8988T (cell line): ENCODE data around the gene MTR.

Experiments used
- DNase-seq: peaks from one replicate; pipeline ENCODE4 v3.0.0; 2011

Gene MTR

GRCh38 chr1:236785477-236785876, 9.6 kb upstream of the MTR start:
- DNase-seq = no peak

DNA sequence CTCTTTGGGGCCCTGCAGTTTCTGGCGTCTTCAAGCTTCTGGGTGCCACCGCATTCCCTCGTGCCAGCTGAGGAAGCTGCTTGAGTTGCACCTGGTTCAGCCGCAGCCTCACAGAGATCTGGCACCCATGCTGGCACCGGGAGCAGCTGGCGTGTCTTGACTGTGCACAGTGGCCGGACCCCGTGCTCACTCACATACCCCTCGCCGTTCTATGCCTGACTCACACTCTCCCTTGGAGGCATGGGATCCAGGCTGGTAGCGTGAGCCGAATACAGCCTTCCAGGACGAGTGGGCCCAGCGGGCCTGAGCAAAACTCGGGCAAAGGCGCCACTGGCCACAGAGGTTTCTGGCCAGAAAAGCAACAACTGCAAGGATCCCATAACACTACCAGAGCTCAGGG, 8.6 kb upstream of the MTR start:
- DNase-seq = no peak

DNA sequence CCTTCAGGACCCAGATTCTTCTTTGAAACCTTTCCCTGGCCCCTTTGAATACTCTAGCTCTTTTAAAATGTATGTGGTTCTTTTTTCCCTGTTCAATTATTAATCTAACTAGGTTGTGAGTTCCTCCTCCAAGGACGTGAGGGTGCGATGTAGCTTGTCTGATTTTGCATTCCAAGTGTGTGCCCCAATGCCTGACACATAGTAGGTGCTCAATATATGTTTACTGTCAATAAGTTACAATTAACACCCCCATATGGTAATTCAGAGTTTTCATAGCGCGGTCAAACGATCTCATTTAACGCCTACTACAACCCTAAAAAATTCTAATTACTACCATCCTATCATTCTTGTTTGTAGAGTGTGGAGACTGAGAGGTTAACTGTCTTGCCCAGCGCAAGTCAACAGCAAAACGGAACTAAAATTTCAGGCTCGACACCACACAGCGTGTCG, 482 bp upstream of the MTR start:
- no peak for DNase-seq

DNA sequence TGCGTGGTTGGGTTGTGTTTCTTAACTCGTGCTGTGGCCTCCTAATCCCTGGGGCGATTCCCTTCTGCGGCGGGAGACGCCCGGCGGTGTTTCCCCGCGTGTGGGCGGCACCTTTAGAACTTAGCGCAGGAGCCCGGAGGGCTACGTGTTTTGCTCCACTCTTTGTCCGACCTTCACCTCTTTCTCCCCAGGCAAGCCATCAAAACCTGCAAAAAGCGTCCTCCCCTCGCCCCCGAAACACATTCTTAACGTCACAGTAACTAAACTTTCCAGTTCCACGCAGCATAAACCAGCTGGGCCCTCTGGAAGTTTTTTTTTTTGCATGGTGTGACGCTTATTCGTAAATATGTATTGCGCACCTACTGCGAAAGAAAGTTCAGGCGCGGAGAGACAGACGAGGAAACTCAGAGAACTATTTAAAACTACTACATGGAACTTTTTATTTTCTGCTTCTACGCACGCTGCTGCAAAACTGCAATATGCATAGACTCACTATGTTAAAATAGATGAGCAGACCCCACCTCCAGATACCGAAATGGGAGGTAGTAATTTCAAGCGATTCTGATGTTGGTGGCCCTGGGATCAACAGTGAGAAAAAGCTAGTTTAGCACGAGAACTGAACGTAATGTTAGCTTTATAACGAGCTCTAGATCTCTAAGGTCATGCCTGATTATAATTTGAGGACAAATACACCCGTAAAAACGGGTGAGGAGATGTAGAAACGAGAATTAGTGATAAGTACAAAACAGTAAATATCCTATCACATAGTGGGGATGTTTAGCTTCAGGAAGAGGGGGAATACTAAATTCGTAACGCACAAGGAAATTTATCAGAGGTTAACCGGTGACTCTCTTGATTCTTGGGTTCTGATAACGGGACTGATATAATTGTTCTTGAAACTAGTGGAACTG, 920 bp downstream of the MTR start:
- DNase-seq = no peak

DNA sequence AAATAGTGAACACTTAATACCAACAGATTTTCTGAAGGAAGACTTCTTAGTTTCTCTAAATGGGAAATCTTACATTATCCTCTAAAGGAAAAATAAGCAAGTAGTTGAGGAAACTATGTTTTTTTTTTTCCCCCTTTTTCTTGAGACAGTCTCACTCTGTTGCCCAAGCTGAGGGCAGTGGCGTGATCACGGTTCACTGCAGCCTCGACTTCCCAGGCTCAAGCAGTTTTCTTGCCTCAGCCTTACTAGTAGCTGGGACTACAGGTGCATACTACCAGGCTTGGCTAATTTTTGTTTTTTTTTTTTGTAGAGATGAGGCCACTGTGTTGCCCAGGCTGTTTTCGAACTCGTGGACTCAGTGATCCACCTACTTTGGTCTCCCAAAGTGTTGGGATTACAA, 3.9 kb downstream of the MTR start:
- no peak for DNase-seq

GRCh38 chr1:236800002-236800620, 5.0 kb downstream of the MTR start:
- no peak for DNase-seq

DNA sequence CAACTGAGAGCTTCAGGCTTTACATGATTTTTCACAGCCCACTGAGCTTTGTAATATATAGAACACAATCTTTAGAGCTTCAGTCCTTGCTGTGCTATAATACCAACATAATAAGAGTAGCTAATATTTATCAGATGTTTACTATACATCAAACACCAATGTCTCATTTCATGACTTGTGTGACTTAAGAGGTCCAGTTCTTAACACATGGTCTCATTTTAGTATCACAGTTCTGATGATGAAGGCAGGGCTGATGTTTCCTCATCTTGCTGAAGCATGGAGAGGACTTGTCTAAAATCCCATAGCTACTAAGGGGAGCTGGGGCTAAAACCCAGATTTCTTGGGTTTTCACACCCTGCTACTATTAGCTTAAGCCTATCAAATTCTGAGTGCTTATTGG, 5.5 kb downstream of the MTR start:
- no peak for DNase-seq

GRCh38 chr1:236802264-236802663, 7.2 kb downstream of the MTR start:
- DNase-seq = no peak

GRCh38 chr1:236806634-236807033, 11.5 kb downstream of the MTR start:
- no peak for DNase-seq

DNA sequence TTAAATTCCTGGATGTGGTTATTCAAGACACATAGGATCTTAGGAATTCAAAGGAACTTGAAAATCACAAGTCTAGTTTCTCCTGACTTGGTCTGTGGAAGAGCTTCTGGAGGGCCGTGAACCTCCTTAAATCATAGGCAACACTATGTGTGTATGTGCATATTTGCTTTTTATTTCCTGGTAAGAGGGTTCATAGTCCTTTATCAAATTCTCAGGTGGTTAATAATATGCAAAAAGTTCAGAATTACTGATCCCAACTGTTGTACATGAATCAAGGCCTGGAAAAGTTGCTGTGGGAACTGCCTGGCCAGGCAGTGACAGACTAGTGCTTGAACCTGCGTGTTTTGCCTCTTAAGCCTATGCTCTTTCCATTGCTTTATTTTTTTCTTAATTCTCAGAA, 12.9 kb downstream of the MTR start:
- no peak for DNase-seq

DNA sequence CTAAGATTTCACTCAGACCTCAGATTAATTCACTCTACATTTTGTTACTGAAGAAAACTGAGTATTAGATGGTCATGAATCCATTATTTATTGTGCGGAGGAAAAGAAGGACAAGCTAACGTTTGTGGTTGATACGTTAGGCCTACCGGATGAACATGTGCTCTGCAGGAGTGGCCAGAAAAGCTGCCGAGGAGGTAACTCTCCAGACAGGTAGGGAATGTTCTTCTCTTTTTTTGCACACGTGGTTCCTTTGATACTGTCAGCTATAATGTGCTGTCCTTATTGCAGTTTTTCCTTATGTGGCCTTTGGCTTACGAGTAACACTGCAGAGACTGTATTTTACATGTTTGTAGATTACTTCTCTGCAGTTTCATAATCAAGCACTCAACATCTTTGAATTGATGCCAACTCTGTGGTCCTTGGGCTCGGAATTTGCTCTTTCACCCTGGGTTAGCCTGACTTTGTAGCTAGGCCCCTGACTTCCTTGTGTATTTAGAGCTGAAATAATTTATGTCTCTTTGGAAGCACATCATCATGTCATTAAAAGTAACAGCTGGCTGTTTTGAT, 13.6 kb downstream of the MTR start:
- DNase-seq = no peak

DNA sequence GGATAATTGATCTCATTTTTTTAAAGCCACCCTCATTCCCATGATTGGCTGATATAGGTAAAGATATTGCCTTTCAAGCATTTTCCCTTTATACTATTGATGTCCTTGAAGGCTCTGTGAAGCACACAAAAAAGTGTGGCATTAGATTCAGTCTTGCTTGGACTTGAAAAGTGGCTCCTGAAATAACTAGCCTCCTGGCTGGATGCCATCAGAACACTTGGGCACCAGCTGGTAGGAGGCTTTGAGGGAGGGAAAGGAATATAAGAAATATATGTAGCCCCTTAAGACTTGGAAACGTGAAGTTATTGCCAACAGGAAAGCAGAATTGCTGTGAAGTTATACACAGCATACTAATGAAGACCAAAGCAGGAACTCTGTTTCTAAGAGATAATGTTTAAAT, 14.1 kb downstream of the MTR start:
- no peak for DNase-seq

DNA sequence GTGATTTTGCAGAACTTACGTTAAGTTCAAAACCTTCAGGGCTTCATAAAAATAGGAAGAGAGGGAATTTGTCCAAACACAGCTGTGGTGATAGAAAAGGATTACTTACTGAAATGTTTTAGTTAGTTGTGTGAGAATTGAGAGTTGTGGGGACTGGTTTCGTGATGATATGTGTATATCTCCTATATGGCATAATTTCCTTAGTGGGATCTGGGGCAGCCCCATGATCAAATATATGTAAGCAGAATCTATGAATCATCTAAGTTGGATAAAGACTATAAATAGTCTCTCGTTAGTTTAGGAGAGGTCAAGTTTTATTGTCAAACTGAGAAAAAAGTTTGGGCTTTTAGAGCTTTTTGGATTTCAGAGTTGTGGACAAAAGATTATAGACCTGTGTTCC, 14.9 kb downstream of the MTR start:
- no peak for DNase-seq

GRCh38 chr1:236812334-236813030, 17.4 kb downstream of the MTR start:
- DNase-seq = no peak

DNA sequence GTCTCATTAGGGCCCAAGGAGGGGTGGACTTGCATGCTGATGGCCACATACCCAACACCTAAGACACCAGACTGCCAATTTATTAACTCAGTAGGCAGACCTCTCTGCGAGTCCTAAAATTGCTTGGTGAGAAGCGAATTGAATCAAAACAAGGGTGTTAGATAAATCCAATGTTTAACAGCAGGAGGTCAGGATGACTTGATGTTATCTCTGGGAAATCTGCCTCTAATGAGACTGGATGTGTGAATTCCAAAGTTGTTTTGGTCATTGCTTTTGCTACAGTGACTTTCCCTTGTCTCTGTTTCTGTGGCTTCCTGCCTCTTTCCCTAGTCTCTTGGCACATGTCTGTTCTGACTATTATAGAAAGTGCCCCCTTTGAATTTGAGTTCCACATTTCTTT, 20.8 kb downstream of the MTR start:
- no peak for DNase-seq

- no peak for DNase-seq
Measured at GRCh38 chr1:236819856-236820255, 24.8 kb downstream of the MTR start.

DNA sequence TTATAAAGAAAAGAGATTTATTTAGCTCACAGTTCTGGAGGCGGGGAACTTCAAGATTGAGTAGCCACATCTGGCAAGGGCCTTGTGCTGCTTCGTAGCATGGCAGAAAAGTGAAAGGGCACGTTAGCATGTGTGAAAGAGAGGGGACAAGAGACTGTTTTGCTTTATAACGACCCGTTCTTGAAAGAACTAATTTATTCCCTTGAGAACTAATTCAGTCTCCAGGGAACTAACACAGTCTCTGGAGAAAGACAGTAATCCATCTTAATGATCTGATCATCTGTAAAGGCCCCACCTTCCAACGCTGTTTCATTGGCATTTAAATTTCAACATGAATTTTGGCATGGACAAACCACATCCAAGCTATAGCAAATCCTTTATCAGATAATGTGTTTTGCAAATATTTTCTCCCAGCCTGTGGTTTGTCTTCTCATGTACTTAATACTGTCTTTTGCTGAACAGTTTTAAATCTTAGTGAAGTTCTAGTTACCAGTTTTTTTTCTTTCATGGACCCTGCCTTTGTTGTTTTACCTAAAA, 26.1 kb downstream of the MTR start:
- DNase-seq = no peak

DNA sequence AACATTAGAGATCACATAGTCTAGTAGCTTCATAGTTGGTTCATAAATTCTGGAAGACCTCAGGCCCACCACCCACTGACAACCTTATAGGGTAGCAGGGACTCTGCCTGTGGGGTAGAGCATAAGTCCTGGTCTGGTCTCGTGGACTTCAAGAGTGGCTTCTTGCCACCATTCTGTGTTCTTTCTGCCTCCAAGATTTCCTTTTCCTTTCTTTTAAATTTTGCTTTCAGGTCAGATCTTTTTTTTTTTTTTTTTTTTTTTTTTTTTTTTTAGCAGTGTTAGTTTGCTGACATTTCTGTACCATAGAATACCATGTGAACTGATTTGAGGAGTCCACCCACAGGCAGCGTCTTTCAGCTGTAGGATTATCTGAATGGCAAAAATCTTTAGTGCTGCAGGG, 28.5 kb downstream of the MTR start:
- no peak for DNase-seq

GRCh38 chr1:236829085-236829484, 34.0 kb downstream of the MTR start:
- no peak for DNase-seq

DNA sequence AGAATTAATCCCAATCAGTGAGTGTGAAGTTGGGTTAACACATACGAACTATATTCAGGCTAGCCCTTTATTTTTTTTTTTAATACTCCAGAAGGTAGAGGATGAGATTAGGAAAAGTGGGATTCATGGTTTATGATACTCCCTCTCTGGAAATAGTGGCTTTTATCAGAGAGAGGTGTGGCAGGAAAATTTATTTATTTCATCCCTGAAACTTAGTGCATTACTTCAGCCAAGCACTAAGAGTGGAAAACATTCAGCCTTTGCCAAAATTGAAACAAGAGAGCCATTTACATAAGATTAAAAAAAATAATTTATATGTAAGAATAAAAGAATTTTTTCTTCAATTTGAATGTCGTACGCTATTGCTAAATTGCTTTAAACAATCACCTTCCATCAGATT, 35.0 kb downstream of the MTR start:
- no peak for DNase-seq

- no peak for DNase-seq
Measured at GRCh38 chr1:236830560-236830959, 35.5 kb downstream of the MTR start.

GRCh38 chr1:236833575-236833974, 38.5 kb downstream of the MTR start:
- no peak for DNase-seq

DNA sequence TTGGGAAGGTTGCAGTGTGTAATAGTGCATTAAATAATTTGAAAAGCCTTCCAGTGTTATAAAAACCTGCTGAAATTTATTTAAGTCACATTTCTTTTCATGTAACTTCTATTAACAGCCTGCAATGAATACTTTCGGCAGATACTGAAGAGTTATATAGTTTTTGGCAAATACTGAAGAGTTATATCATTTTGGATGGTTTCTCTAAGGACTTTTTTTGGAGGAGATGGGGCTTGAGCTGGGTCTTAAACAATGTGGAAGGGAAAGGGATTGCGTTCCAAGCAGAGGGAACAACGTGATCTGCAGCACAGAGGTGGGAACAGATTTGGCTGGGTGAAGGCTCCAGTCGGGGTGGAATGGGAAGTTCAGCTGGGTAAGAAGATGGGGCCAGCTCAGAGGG, 39.8 kb downstream of the MTR start:
- no peak for DNase-seq
